Osteocyte (in vitro differentiated cells): ENCODE results near the gene C1GALT1. TPM values are rescaled to one million over a fixed set of nuclear protein-coding genes. Genes with fewer than 3 reads are reported as not detected.
"Not testable (repeated sequence)": the region's sequence is repeated elsewhere in the genome, so short reads cannot be mapped to it uniquely, and the experiment has no call there.

ENCODE experiments used
- DNase-seq: peaks from one replicate; pipeline ENCODE4 v3.0.0; 2021; ENCODE audit warnings: mixed read lengths; ENCODE audit not compliant: unreplicated experiment; ENCODE audit errors: extremely low spot score
- H3K27ac Mint-ChIP-seq: one replicate; pipeline ENCODE4 v1.8.0; 2021; ENCODE audit warnings: mild to moderate bottlenecking, mixed read lengths; ENCODE audit not compliant: unreplicated experiment
- H3K27me3 Mint-ChIP-seq: one replicate; pipeline ENCODE4 v1.8.0; 2021; ENCODE audit warnings: mixed read lengths; ENCODE audit not compliant: unreplicated experiment
- H3K36me3 Mint-ChIP-seq: one replicate; pipeline ENCODE4 v1.8.0; 2021; ENCODE audit warnings: mixed read lengths; ENCODE audit not compliant: unreplicated experiment
- H3K4me1 Mint-ChIP-seq: one replicate; pipeline ENCODE4 v1.8.0; 2021; ENCODE audit warnings: mixed read lengths; ENCODE audit not compliant: unreplicated experiment
- H3K4me3 Mint-ChIP-seq: one replicate; pipeline ENCODE4 v1.8.0; 2021; ENCODE audit warnings: mild to moderate bottlenecking, moderate library complexity, mixed read lengths; ENCODE audit not compliant: unreplicated experiment
- H3K9me3 Mint-ChIP-seq: one replicate; pipeline ENCODE4 v1.8.0; 2021; ENCODE audit warnings: mixed read lengths; ENCODE audit not compliant: unreplicated experiment
- CTCF ChIP-seq: fragments of 200-600 bp; sonication (generic); IDR thresholded peaks from 2 replicates; pipeline ENCODE4 v1.5.0; 2021; ENCODE audit warnings: antibody characterized with exemption, mild to moderate bottlenecking, moderate library complexity
- total RNA-seq: library from RNA; stranded (reverse); gene quantifications from 2 replicates; pipeline ENCODE4 v1.2.1, GENCODE V29; 2021

Gene C1GALT1
- total RNA-seq, 1 donor from 2014 or later = 30.9 TPM

DNA sequence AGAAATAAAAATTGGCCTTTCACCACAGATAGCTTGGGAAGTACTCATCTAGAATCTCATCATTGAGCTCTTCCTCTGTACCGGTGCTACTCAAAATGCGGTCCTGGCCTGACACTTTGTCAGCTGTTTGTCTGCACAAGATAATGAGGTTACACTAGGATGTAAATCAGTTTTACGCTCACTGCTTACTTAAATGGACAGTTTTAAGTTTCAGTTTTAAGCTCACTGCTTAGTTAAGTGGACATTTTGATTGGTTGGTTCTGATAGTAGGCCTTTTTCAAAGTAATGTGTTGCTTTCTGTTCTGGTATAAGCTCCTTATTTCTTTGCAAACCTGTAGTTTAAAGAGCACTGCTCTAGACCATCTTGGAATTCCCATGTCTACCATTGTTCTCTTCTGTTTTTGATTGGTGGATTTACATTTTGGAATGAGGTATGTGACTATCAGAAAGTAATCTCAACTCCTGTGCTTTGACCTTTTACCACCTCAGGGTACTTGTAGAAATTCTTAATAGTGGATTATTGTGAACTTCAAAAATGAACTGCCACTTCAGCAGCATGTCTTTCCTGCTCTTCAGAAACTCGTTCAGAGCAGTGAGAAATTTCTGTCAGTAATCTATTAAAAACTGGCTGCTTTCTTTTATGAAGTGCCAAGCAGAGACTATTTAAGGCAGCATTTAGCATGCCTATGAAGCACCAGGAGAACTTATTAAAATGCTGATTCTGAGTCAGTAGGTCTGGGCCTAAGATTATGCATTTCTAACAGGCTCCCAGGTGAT, 55.0 kb downstream of the C1GALT1 start:
- Mint-ChIP-seq H3K27ac (no peak overlapping the region), H3K27me3 (no peaks in the 10 kb centered on the region), H3K4me1 (peaks cover 6% of the 10 kb centered on the region), H3K9me3 (no peaks in the 10 kb centered on the region), H3K36me3 (peaks cover 25% of the 10 kb centered on the region), H3K4me3 (no peak overlapping the region)
- DNase-seq = no peak
- TF ChIP-seq CTCF = no peak

DNA sequence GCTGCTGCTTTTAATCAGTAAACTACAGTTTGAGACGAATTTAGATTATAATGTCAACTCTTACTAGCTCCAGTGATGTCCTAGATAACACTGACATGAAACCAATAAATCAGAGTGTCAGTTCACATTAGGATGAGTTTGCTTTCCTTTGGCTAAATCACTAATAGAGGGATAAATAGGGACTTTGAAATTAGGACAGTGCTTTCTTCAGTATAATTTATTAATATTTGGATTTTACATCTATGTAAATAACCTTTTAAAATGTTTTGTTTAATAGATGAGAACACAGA, 55.6 kb downstream of the C1GALT1 start:
- H3K4me1 Mint-ChIP-seq = peaks cover 6% of the 10 kb centered on the region
- H3K27me3 Mint-ChIP-seq = no peaks in the 10 kb centered on the region
- no peak overlapping the region for H3K27ac Mint-ChIP-seq
- H3K36me3 Mint-ChIP-seq = peaks cover 27% of the 10 kb centered on the region
- H3K9me3 Mint-ChIP-seq = no peaks in the 10 kb centered on the region
- no peak for DNase-seq
- no peak overlapping the region for H3K4me3 Mint-ChIP-seq
- no peak for TF ChIP-seq CTCF

DNA sequence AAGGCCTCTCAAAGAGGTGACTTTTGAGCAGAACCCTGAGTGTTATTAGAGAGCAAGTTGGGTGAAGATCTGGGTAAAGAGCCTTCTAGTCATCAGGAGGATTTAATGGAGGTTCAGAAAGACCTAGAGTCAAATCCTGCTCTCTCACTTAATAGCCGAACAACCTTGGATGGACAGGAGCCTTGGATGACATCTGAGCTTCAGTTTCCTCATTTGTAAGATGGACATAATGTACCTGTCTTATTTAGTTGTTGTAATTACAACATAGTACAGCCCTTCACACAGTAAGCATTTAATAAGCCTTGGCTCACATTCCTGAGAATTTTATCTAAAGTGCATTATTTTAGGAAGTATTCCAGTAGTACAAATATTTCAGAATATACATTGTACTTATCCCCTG, 57.0 kb downstream of the C1GALT1 start:
- Mint-ChIP-seq H3K4me1 (no peaks in the 10 kb centered on the region), H3K27me3 (no peaks in the 10 kb centered on the region), H3K9me3 (no peaks in the 10 kb centered on the region), H3K4me3 (no peak overlapping the region), H3K36me3 (peaks cover 34% of the 10 kb centered on the region), H3K27ac (no peak overlapping the region)
- no peak for TF ChIP-seq CTCF
- no peak for DNase-seq

DNA sequence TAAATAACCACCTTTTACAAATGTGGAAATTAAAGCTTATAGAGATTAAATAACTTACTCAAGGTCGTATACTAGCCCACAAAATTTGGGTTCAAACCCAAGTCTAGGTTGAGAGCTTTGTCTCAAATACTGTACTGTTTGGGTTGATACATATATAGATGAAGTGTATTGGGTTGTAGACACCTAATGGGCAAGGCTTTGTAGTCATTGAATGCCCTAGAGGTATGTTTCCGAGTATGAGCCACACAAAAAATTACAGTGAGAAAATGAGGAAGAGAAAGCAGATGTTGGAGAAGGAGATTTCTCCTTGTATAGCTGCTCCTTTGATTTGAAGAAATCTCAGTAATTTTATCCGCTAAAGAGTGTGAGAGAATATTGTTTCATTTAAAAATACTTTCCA, 60.6 kb downstream of the C1GALT1 start:
- DNase-seq = no peak
- H3K27me3 Mint-ChIP-seq = no peaks in the 10 kb centered on the region
- no peak overlapping the region for H3K27ac Mint-ChIP-seq
- peaks cover 4% of the 10 kb centered on the region for H3K4me1 Mint-ChIP-seq
- no peak for TF ChIP-seq CTCF
- peaks cover 28% of the 10 kb centered on the region for H3K36me3 Mint-ChIP-seq
- no peaks in the 10 kb centered on the region for H3K9me3 Mint-ChIP-seq
- H3K4me3 Mint-ChIP-seq = no peak overlapping the region

DNA sequence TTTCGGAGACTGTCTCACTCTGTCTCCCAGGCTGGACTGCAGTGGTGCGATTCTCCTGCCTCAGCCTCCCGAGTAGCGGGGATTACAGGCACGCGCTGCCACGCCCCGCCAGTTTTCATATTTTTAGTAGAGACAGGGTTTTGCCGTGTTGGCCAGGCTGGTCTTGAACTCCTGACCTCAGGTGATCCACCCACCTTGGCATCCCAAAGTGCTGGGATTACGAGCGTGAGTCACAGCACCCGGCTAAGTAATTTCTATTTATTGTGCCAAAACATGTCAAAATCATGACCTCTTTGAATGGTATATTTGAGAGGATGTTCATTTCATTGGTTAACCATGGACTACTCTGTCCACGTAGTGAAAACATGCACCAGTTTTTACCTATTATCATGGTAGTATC, 62.9 kb downstream of the C1GALT1 start:
- not testable (repeated sequence) for H3K27me3 Mint-ChIP-seq, H3K9me3 Mint-ChIP-seq, DNase-seq, H3K4me3 Mint-ChIP-seq, H3K4me1 Mint-ChIP-seq, H3K27ac Mint-ChIP-seq
- peaks cover 18% of the 10 kb centered on the region for H3K36me3 Mint-ChIP-seq

DNA sequence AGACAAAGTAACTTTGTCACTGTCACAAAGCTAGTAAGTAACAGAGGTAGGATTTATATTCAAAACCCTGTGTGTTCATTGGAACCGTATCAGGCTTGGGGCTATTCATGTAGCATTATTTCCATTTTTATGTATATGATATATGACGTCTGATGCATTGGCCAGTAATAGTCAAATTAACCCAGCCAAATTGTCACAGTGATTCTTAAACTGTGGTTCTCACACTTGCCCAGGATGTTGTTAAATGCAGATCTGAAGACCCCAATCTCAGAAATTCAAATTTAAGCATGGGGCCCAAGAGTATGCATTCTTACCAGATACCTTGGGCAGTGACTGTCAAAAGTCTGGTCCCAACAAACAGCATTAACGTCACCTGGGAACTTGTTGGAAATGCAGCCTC, 63.9 kb downstream of the C1GALT1 start:
- peaks cover 4% of the 10 kb centered on the region for H3K4me1 Mint-ChIP-seq
- no peak for TF ChIP-seq CTCF
- no peak overlapping the region for H3K4me3 Mint-ChIP-seq
- no peaks in the 10 kb centered on the region for H3K27me3 Mint-ChIP-seq
- H3K27ac Mint-ChIP-seq = no peak overlapping the region
- no peak for DNase-seq
- H3K36me3 Mint-ChIP-seq = peaks cover 18% of the 10 kb centered on the region
- H3K9me3 Mint-ChIP-seq = no peaks in the 10 kb centered on the region
